PC-9 (cell line): ENCODE data around the gene SGCD. TPM values are rescaled to one million over a fixed set of nuclear protein-coding genes. Genes with fewer than 3 reads are reported as not detected.

Experiments
- BruUV-seq: library from RNA; stranded (reverse); fragments of 400-500 nt; replicated peaks from 2 replicates; lab custom pipeline; 2021; lab: Mats Ljungman, UMichigan
- CTCF ChIA-PET: fragments of 300-600 bp; sonication (Branson Sonifier 250); formaldehyde crosslinking; loops from one replicate; lab custom pipeline; 2022; ENCODE audit warnings: antibody characterized with exemption; lab: Charles Lee
- POLR2A ChIA-PET: fragments of 300-600 bp; sonication (Branson Sonifier 250); formaldehyde crosslinking; loops from one replicate; lab custom pipeline; 2022; ENCODE audit warnings: antibody characterized with exemption; ENCODE audit not compliant: unreplicated experiment; lab: Charles Lee
- DNase-seq, 2 experiments: peaks; one replicate each; pipeline versions ENCODE4 v3.0.0 to v3.0.0-alpha.2; 2015 to 2022; ENCODE audit warnings: mixed read lengths in 1 of 2
- H2AFZ ChIP-seq: fragments of 200-600 bp; sonication (generic); 2 replicates; pipeline ENCODE4 v1.8.1; 2017; ENCODE audit warnings: antibody characterized with exemption
- H3F3A ChIP-seq: fragments of 200-600 bp; sonication (generic); 2 replicates; pipeline ENCODE4 v1.8.1; 2017; ENCODE audit warnings: antibody characterized with exemption, mild to moderate bottlenecking, low read depth; ENCODE audit not compliant: insufficient read depth
- H3K27ac ChIP-seq: fragments of 200-600 bp; sonication (generic); 2 replicates; pipeline ENCODE4 v1.6.1; 2016; ENCODE audit warnings: mixed run types
- H3K27me3 ChIP-seq: fragments of 200-600 bp; sonication (generic); 2 replicates; pipeline ENCODE4 v1.6.1; 2016; ENCODE audit warnings: low read depth, mixed run types; ENCODE audit not compliant: insufficient read depth
- H3K36me3 ChIP-seq: fragments of 200-600 bp; sonication (generic); 2 replicates; pipeline ENCODE4 v1.6.1; 2016; ENCODE audit warnings: low read depth, mixed run types
- H3K4me1 ChIP-seq: fragments of 200-600 bp; sonication (generic); replicated peaks from 2 replicates; pipeline ENCODE4 v1.6.1; 2016; ENCODE audit warnings: mixed run types; ENCODE audit not compliant: insufficient read depth
- H3K4me2 ChIP-seq: fragments of 200-600 bp; sonication (generic); 2 replicates; pipeline ENCODE4 v1.6.1; 2017; ENCODE audit warnings: mixed run types
- H3K4me3 ChIP-seq: fragments of 200-600 bp; sonication (generic); 2 replicates; pipeline ENCODE4 v1.6.1; 2016; ENCODE audit warnings: mixed run types
- H3K79me2 ChIP-seq: fragments of 200-600 bp; sonication (generic); 2 replicates; pipeline ENCODE4 v1.6.1; 2017; ENCODE audit warnings: low read depth, mixed run types
- H3K9me2 ChIP-seq: fragments of 200-600 bp; sonication (generic); 2 replicates; pipeline ENCODE4 v1.8.1; 2017; ENCODE audit warnings: mild to moderate bottlenecking; ENCODE audit not compliant: insufficient read depth
- H3K9me3 ChIP-seq: fragments of 200-600 bp; sonication (generic); 2 replicates; pipeline ENCODE4 v1.8.1; 2016; ENCODE audit warnings: low read depth; ENCODE audit not compliant: insufficient read depth
- H4K20me1 ChIP-seq: fragments of 200-600 bp; sonication (generic); 2 replicates; pipeline ENCODE4 v1.8.1; 2017; ENCODE audit not compliant: insufficient read depth
- CTCF ChIP-seq: fragments of 200-600 bp; sonication (generic); conservative IDR thresholded peaks from 2 replicates; pipeline ENCODE4 v1.6.1; 2017; ENCODE audit warnings: mixed run types, antibody characterized with exemption, mild to moderate bottlenecking, moderate library complexity
- EZH2 ChIP-seq: fragments of 200-600 bp; sonication (generic); IDR thresholded peaks from 2 replicates; pipeline ENCODE4 v1.8.0; 2017; ENCODE audit warnings: antibody characterized with exemption, low read depth
- intact Hi-C: fragments of 100-400 bp; cut with micrococcal nuclease; formaldehyde crosslinking; loops from one replicate; pipeline ENCODE4 v1.10.0; 2022; ENCODE audit not compliant: unreplicated experiment
- total RNA-seq: library from RNA; stranded (reverse); gene quantifications from 2 replicates; pipeline ENCODE4 v1.2.3, GENCODE V29; 2021

The SGCD gene
- total RNA-seq, 1 experiment from 2014 or later = not detected

- no peaks in the 10 kb centered on the region for H3K79me2 ChIP-seq
- H4K20me1 ChIP-seq = no peaks in the 10 kb centered on the region
- H2AFZ ChIP-seq = no peak overlapping the region
- no peaks in the 10 kb centered on the region for H3K9me3 ChIP-seq
- H3K27ac ChIP-seq = no peak overlapping the region
- no peak for TF ChIP-seq CTCF
- ChIA-PET CTCF (no interaction called here), POLR2A (no interaction called here)
- DNase-seq = no peak
- intact Hi-C loops = no loop called here
- no peaks in the 10 kb centered on the region for H3K9me2 ChIP-seq
- H3K4me2 ChIP-seq = no peak overlapping the region
- H3K4me3 ChIP-seq = no peak overlapping the region
- no peaks in the 10 kb centered on the region for H3F3A ChIP-seq
- H3K36me3 ChIP-seq = no peaks in the 10 kb centered on the region
- H3K27me3 ChIP-seq = no peaks in the 10 kb centered on the region
- no peaks in the 10 kb centered on the region for H3K4me1 ChIP-seq
- BruUV-seq = no TSS peak
These were observed 60.0 kb downstream of the SGCD start for GRCh38 chr5:156386976-156387375.

- H3K4me2 ChIP-seq = no peak overlapping the region
- TF ChIP-seq CTCF = no peak
- TF ChIP-seq EZH2 = no peak
- no peaks in the 10 kb centered on the region for H3K27me3 ChIP-seq
- no peak overlapping the region for H2AFZ ChIP-seq
- DNase-seq = no peak
- intact Hi-C loops = no loop called here
- H4K20me1 ChIP-seq = no peaks in the 10 kb centered on the region
- H3K9me2 ChIP-seq = no peaks in the 10 kb centered on the region
- POLR2A ChIA-PET = no interaction called here
- no peak overlapping the region for H3K4me3 ChIP-seq
- H3F3A ChIP-seq = no peaks in the 10 kb centered on the region
- no TSS peak for BruUV-seq
- H3K4me1 ChIP-seq = no peaks in the 10 kb centered on the region
- H3K9me3 ChIP-seq = no peaks in the 10 kb centered on the region
- CTCF ChIA-PET = no interaction called here
- H3K36me3 ChIP-seq = no peaks in the 10 kb centered on the region
- no peak overlapping the region for H3K27ac ChIP-seq
- no peaks in the 10 kb centered on the region for H3K79me2 ChIP-seq
These were observed 60.4 kb downstream of the SGCD start for GRCh38 chr5:156387391-156387790.

GRCh38 chr5:156388233-156388632 is 61.3 kb downstream of the SGCD start:
- H3K27me3 ChIP-seq = no peaks in the 10 kb centered on the region
- no peak overlapping the region for H3K4me3 ChIP-seq
- DNase-seq = no peak
- H3F3A ChIP-seq = no peaks in the 10 kb centered on the region
- H3K9me2 ChIP-seq = no peaks in the 10 kb centered on the region
- H2AFZ ChIP-seq = no peak overlapping the region
- no peak overlapping the region for H3K27ac ChIP-seq
- CTCF ChIA-PET = no interaction called here
- TF ChIP-seq CTCF = no peak
- no peak for TF ChIP-seq EZH2
- H3K9me3 ChIP-seq = no peaks in the 10 kb centered on the region
- no peak overlapping the region for H3K4me2 ChIP-seq
- POLR2A ChIA-PET = no interaction called here
- H3K36me3 ChIP-seq = no peaks in the 10 kb centered on the region
- H4K20me1 ChIP-seq = no peaks in the 10 kb centered on the region
- H3K4me1 ChIP-seq = no peaks in the 10 kb centered on the region
- BruUV-seq = no TSS peak
- intact Hi-C loops = no loop called here
- H3K79me2 ChIP-seq = no peaks in the 10 kb centered on the region
